Measurements from ENCODE around the gene ELN.

GRCh38 chr7:74015670-74016069, 12.3 kb upstream of the ELN start:
- TF ChIP-seq TAF1 (IDR thresholded peaks at IDR 0.05; ENCODE audit: low read depth, low read length) (no peak), POLR2AphosphoS5 (IDR thresholded peaks at IDR 0.05; ENCODE audit: low read depth, low read length) (no peak), POLR2A (IDR thresholded peaks at IDR 0.05; ENCODE audit: low read depth, low read length) (no peak)
